ENCODE measurements around the gene OR52K1.
"Not testable (repeated sequence)": the region's sequence is repeated elsewhere in the genome, so short reads cannot be mapped to it uniquely, and the experiment has no call there.

DNA sequence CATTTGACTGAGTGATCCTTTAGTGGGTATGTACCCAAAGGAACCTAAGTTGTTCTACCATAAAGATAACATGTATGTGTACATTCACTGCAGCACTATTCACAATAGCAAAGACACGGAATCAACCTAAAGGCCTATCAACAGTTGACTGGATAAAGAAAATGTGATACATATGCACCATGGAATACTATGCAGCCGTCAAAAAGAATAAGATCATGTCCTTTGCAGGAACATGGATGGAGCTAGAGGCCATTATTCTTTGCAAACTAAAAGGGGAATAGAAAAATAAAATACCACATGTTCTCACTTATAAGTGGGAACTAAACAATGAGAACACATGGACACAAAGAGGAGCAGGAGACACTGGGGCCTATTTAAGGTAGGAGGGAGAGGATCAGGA is 9.0 kb downstream of the OR52K1 start:
- TF ChIP-seq EZH2 (IDR thresholded peaks at IDR 0.05; ENCODE audit: insufficient read depth, poor library complexity, severe bottlenecking); EZH2phosphoT487 (IDR thresholded peaks at IDR 0.05; ENCODE audit: insufficient read depth, low read depth): not testable (repeated sequence)

Measured in GM23248 (cell line).